MCF 10A (cell line): ENCODE results near the gene KCNJ5. TPM values are rescaled to one million over a fixed set of nuclear protein-coding genes. Genes with fewer than 3 reads are reported as not detected.
A peak's percentile ranks its signal among the peaks of the same experiment; 100 is the strongest.

Experiments
- BruUV-seq: library from RNA; stranded (reverse); fragments of 400-500 nt; replicated peaks from 2 replicates; lab custom pipeline; 2021; lab: Mats Ljungman, UMichigan
- CTCF ChIA-PET: fragments of 300-600 bp; sonication (Branson Sonifier 250); formaldehyde crosslinking; extraction: SDS; loops from one replicate; lab custom pipeline; 2021; ENCODE audit warnings: antibody characterized with exemption, inconsistent platforms; lab: Yijun Ruan, JAX
- POLR2A ChIA-PET: fragments of 300-600, 350-650 bp; sonication (Branson Sonifier 250); formaldehyde crosslinking; extraction: SDS; loops from one replicate; lab custom pipeline; 2020; ENCODE audit warnings: antibody characterized with exemption, inconsistent platforms; lab: Yijun Ruan, JAX
- DNase-seq: peaks from one replicate; pipeline ENCODE4 v3.0.0-alpha.2; 2018; ENCODE audit not compliant: unreplicated experiment
- H3K27ac Mint-ChIP-seq: one replicate; pipeline ENCODE4 v1.8.0; 2022; ENCODE audit warnings: mild to moderate bottlenecking, low read depth, mixed read lengths; ENCODE audit not compliant: unreplicated experiment
- H3K27me3 Mint-ChIP-seq: one replicate; pipeline ENCODE4 v1.8.0; 2022; ENCODE audit warnings: mixed read lengths; ENCODE audit not compliant: insufficient read depth, unreplicated experiment
- H3K36me3 Mint-ChIP-seq: one replicate; pipeline ENCODE4 v1.8.0; 2022; ENCODE audit warnings: mild to moderate bottlenecking, moderate library complexity, mixed read lengths; ENCODE audit not compliant: insufficient read depth, unreplicated experiment
- H3K4me1 Mint-ChIP-seq: one replicate; pipeline ENCODE4 v1.8.0; 2022; ENCODE audit warnings: mixed read lengths; ENCODE audit not compliant: insufficient read depth, unreplicated experiment
- H3K4me3 Mint-ChIP-seq: one replicate; pipeline ENCODE4 v1.8.0; 2022; ENCODE audit warnings: mild to moderate bottlenecking, moderate library complexity, mixed read lengths; ENCODE audit not compliant: unreplicated experiment
- H3K9me3 Mint-ChIP-seq: one replicate; pipeline ENCODE4 v1.8.0; 2022; ENCODE audit warnings: mixed read lengths; ENCODE audit not compliant: unreplicated experiment
- CTCF ChIP-seq: fragments of 200-600 bp; IDR thresholded peaks from one replicate; pipeline ENCODE4 v1.8.0; 2022; ENCODE audit warnings: antibody characterized with exemption, mild to moderate bottlenecking; ENCODE audit not compliant: unreplicated experiment
- intact Hi-C: fragments of 100-400 bp; cut with micrococcal nuclease; formaldehyde crosslinking; loops from 2 replicates; pipeline ENCODE4 v1.14.1; 2022
- total RNA-seq: library from RNA; stranded (reverse); gene quantifications from 2 replicates; pipeline ENCODE4 v1.2.3, GENCODE V29; 2022

The KCNJ5 gene
- total RNA-seq, 1 experiment from 2014 or later: not detected

- Mint-ChIP-seq H3K27me3 (peaks cover 16% of the 10 kb centered on the region), H3K9me3 (no peaks in the 10 kb centered on the region), H3K27ac (no peak overlapping the region), H3K4me3 (no peak overlapping the region), H3K36me3 (no peaks in the 10 kb centered on the region), H3K4me1 (no peaks in the 10 kb centered on the region)
- no peak for TF ChIP-seq CTCF
- BruUV-seq: no TSS peak
- ChIA-PET POLR2A (no interaction called here), CTCF (interaction anchor here (0.6 to 2.6 kb wide), 2 partner anchors 14 to 787 kb away, joined by 3 to 11 read pairs; no protein-coding TSS in a partner anchor)
- DNase-seq: no peak
- intact Hi-C loops: no loop called here
Measured at GRCh38 chr11:128845334-128845780, 45.8 kb upstream of the KCNJ5 start.

GRCh38 chr11:128846985-128847384, 44.2 kb upstream of the KCNJ5 start:
- no TSS peak for BruUV-seq
- intact Hi-C loops: no loop called here
- CTCF ChIA-PET: interaction anchor here (2.6 kb wide), 1 partner anchor 16 kb away, joined by 11 read pairs; no protein-coding TSS in a partner anchor

GRCh38 chr11:128848815-128849455, 42.2 kb upstream of the KCNJ5 start:
- no peak overlapping the region for H3K27ac Mint-ChIP-seq
- peak; percentile 51 for TF ChIP-seq CTCF
- no TSS peak for BruUV-seq

More at GRCh38 chr11:128846985-128847384, 44.2 kb upstream of the KCNJ5 start:
- Mint-ChIP-seq H3K27me3 (peaks cover 16% of the 10 kb centered on the region), H3K36me3 (no peaks in the 10 kb centered on the region), H3K27ac (no peak overlapping the region), H3K4me1 (no peaks in the 10 kb centered on the region), H3K4me3 (no peak overlapping the region), H3K9me3 (no peaks in the 10 kb centered on the region)
- no peak for TF ChIP-seq CTCF
- no peak for DNase-seq
- POLR2A ChIA-PET: no interaction called here

GRCh38 chr11:128852327-128853023, 38.7 kb upstream of the KCNJ5 start:
- no peak for DNase-seq
- H3K27me3 Mint-ChIP-seq: no peaks in the 10 kb centered on the region
- no TSS peak for BruUV-seq
- intact Hi-C loops: no loop called here
- H3K4me3 Mint-ChIP-seq: no peak overlapping the region
- ChIA-PET POLR2A (no interaction called here), CTCF (interaction anchor here (0.6 to 1.0 kb wide), 3 partner anchors 13 to 695 kb away, joined by 3 to 4 read pairs (median 3); no protein-coding TSS in a partner anchor)
- H3K4me1 Mint-ChIP-seq: no peaks in the 10 kb centered on the region
- no peaks in the 10 kb centered on the region for H3K36me3 Mint-ChIP-seq
- no peak overlapping the region for H3K27ac Mint-ChIP-seq
- TF ChIP-seq CTCF: no peak
- H3K9me3 Mint-ChIP-seq: no peaks in the 10 kb centered on the region

More at GRCh38 chr11:128848815-128849455, 42.2 kb upstream of the KCNJ5 start:
- CTCF ChIA-PET: interaction anchor here (0.6 to 2.4 kb wide), 5 partner anchors 10 to 692 kb away, joined by 3 to 13 read pairs (median 4); no protein-coding TSS in a partner anchor
- intact Hi-C loops: no loop called here
- DNase-seq: peak; percentile 41
- H3K4me1 Mint-ChIP-seq: no peaks in the 10 kb centered on the region
- H3K36me3 Mint-ChIP-seq: no peaks in the 10 kb centered on the region
- no peaks in the 10 kb centered on the region for H3K9me3 Mint-ChIP-seq
- POLR2A ChIA-PET: interaction anchor here (0.9 kb wide), 1 partner anchor 14 kb away, joined by 3 read pairs; no protein-coding TSS in a partner anchor
- H3K27me3 Mint-ChIP-seq: peaks cover 11% of the 10 kb centered on the region
- no peak overlapping the region for H3K4me3 Mint-ChIP-seq
